Measurements from ENCODE around the gene FGFR1OP2. TPM values are rescaled to one million over a fixed set of nuclear protein-coding genes. Genes with fewer than 3 reads are reported as not detected.
A peak's percentile ranks its signal among the peaks of the same experiment; 100 is the strongest.

Gene FGFR1OP2
- total RNA-seq, 2 experiments from 2014 or later, result 42.4 to 45.0 TPM

GRCh38 chr12:27005495-27005894, 67.2 kb downstream of the FGFR1OP2 start:
- peaks cover 14% of the 10 kb centered on the region for H3K36me3 ChIP-seq (ENCODE audit: insufficient read depth, low read length)

GRCh38 chr12:27006797-27007467, 68.7 kb downstream of the FGFR1OP2 start:
- peak overlapping the region; percentile 50; the same call in 1 of the 2 replicates for H3K4me2 ChIP-seq (ENCODE audit: low read length)
- POLR2A ChIA-PET, result interaction anchor here (1.0 kb wide), 1 partner anchor 161 kb away, joined by 3 read pairs; no protein-coding TSS in a partner anchor

More at GRCh38 chr12:27005495-27005894, 67.2 kb downstream of the FGFR1OP2 start:
- Histone ChIP-seq H3K27ac (ENCODE audit: low read depth, low read length, poor library complexity, severe bottlenecking) (no peak overlapping the region), H4K20me1 (ENCODE audit: insufficient read depth, low read length) (no peaks in the 10 kb centered on the region), H3K4me1 (ENCODE audit: insufficient read depth, low read length, poor library complexity, severe bottlenecking) (peaks cover 88% of the 10 kb centered on the region), H2AFZ (ENCODE audit: low read length) (no peak overlapping the region), H3K4me3 (ENCODE audit: low read depth, low read length, poor library complexity, severe bottlenecking) (no peak overlapping the region), H3K4me2 (ENCODE audit: low read length) (no peak overlapping the region), H3K9me2 (ENCODE audit: insufficient read depth, low read length) (no peaks in the 10 kb centered on the region), H3K9me3 (ENCODE audit: low read length) (no peaks in the 10 kb centered on the region), H3K79me2 (ENCODE audit: insufficient read depth, low read depth, low read length) (peaks cover 70% of the 10 kb centered on the region; the same call in 1 of the 2 replicates)
- CTCF ChIA-PET (ENCODE audit: unreplicated experiment), result no interaction called here
- intact Hi-C loops (cut with micrococcal nuclease; ENCODE audit: unreplicated experiment), result no loop called here
- DNase-seq (ENCODE audit: low spot score), result no peak
- TF ChIP-seq, protein P1, sequence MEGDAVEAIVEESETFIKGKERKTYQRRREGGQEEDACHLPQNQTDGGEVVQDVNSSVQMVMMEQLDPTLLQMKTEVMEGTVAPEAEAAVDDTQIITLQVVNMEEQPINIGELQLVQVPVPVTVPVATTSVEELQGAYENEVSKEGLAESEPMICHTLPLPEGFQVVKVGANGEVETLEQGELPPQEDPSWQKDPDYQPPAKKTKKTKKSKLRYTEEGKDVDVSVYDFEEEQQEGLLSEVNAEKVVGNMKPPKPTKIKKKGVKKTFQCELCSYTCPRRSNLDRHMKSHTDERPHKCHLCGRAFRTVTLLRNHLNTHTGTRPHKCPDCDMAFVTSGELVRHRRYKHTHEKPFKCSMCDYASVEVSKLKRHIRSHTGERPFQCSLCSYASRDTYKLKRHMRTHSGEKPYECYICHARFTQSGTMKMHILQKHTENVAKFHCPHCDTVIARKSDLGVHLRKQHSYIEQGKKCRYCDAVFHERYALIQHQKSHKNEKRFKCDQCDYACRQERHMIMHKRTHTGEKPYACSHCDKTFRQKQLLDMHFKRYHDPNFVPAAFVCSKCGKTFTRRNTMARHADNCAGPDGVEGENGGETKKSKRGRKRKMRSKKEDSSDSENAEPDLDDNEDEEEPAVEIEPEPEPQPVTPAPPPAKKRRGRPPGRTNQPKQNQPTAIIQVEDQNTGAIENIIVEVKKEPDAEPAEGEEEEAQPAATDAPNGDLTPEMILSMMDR (conservative IDR thresholded peaks at IDR 0.05; ENCODE audit: low read length), result no peak
- TF ChIP-seq EZH2phosphoT487 (IDR thresholded peaks at IDR 0.05; ENCODE audit: borderline replicate concordance, low read depth, low read length), result no peak
- POLR2A ChIA-PET, result interaction anchor here (0.6 kb wide), 1 partner anchor 98 kb away, joined by 3 read pairs; no protein-coding TSS in a partner anchor
- BruUV-seq (replicated peaks), result no TSS peak

More at GRCh38 chr12:27006797-27007467, 68.7 kb downstream of the FGFR1OP2 start:
- H3K36me3 ChIP-seq (ENCODE audit: insufficient read depth, low read length), result peaks cover 2% of the 10 kb centered on the region
- no peak overlapping the region for H3K4me3 ChIP-seq (ENCODE audit: low read depth, low read length, poor library complexity, severe bottlenecking)
- intact Hi-C loops (cut with micrococcal nuclease; ENCODE audit: unreplicated experiment), result no loop called here
- peak overlapping the region; percentile 43 for H3K27ac ChIP-seq (ENCODE audit: low read depth, low read length, poor library complexity, severe bottlenecking)
- H3K9me2 ChIP-seq (ENCODE audit: insufficient read depth, low read length), result no peaks in the 10 kb centered on the region
- H3K4me1 ChIP-seq (ENCODE audit: insufficient read depth, low read length, poor library complexity, severe bottlenecking), result peaks cover 89% of the 10 kb centered on the region
- no peak overlapping the region for H2AFZ ChIP-seq (ENCODE audit: low read length)
- no peak for DNase-seq (ENCODE audit: low spot score)
- H3K9me3 ChIP-seq (ENCODE audit: low read length), result no peaks in the 10 kb centered on the region
- no peaks in the 10 kb centered on the region for H4K20me1 ChIP-seq (ENCODE audit: insufficient read depth, low read length)
- TF ChIP-seq EZH2phosphoT487 (IDR thresholded peaks at IDR 0.05; ENCODE audit: borderline replicate concordance, low read depth, low read length), result no peak
- TF ChIP-seq, protein P1 (conservative IDR thresholded peaks at IDR 0.05; ENCODE audit: low read length), result no peak
- H3K79me2 ChIP-seq (ENCODE audit: insufficient read depth, low read depth, low read length), result peaks cover 75% of the 10 kb centered on the region; the same call in 1 of the 2 replicates
- CTCF ChIA-PET (ENCODE audit: unreplicated experiment), result no interaction called here
- BruUV-seq (replicated peaks), result no TSS peak

Measured in OCI-LY7 (cell line).